Measurements from ENCODE around the gene WFIKKN1. TPM values are rescaled to one million over a fixed set of nuclear protein-coding genes. Genes with fewer than 3 reads are reported as not detected.
A peak's percentile ranks its signal among the peaks of the same experiment; 100 is the strongest.
"Not testable (repeated sequence)": the region's sequence is repeated elsewhere in the genome, so short reads cannot be mapped to it uniquely, and the experiment has no call there.

WFIKKN1 gene
- total RNA-seq, 4 donors from 2014 or later, result 2.3 to 13.1 (median 4.2) TPM

DNA sequence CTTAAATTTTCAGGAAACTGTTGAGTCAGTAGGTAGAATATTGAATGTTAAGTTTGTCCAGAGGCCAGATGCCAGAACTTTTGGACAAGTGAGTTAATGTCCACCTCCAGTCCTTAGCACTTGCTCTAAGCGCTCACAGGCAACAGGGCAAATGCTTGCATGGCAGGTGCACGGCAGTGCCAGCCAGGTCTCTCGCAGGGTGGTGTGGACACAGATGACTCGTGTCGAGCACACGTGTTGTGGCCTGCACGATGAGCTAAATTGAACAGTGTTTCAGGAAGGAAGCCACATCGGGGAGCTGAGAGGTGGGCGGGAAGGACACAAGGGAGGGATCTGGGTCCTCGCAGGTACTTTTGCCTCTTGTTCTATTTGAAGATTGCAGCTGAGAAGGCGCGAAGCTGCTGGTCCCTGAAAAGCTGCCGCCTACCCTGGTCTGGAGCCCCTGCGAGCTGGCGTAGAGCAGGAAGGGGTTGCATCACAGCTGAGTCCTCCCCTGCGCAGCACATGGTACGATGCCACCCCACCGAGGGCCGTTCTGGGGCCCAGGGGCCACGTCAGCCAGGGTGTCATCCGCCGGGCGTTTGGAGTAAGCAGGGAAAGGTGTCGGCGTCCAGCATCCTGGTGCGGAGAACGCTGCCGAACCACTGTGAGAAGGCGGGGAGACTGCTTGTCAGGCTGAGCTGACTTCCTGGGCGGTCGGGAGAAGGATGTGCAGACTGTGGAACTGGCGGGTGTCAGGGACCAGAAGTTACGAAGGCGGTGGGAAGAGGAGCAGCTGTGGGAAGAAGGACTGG lies 34.6 kb upstream of the WFIKKN1 start:
- intact Hi-C loops (cut with DNase I; ENCODE audit: low total_unique reads) (loop anchor here (2.0 kb wide), 1 partner anchor 35 kb away; the partner anchor contains the start of gene WFIKKN1), in situ Hi-C loops (cut with MboI; ENCODE audit: low pct_ligation_motif_present in 1 of 4, low pct_unique_long_range_greater_than_20kb in 1 of 4, low sequenced_read_pairs in 3 of 4) (no loop called here)
- WGBS, 2 donors (ENCODE audit: low coverage in 1 of 2), result 87 to 93% methylated on average over 3 to 34 of the region's 34 CpGs
- no peaks in the 10 kb centered on the region for H3K36me3 ChIP-seq
- no peak for TF ChIP-seq EP300 (IDR thresholded peaks at IDR 0.05; ENCODE audit: low read depth)
- TF ChIP-seq POLR2A (IDR thresholded peaks at IDR 0.05), result no peak
- TF ChIP-seq, protein P1, sequence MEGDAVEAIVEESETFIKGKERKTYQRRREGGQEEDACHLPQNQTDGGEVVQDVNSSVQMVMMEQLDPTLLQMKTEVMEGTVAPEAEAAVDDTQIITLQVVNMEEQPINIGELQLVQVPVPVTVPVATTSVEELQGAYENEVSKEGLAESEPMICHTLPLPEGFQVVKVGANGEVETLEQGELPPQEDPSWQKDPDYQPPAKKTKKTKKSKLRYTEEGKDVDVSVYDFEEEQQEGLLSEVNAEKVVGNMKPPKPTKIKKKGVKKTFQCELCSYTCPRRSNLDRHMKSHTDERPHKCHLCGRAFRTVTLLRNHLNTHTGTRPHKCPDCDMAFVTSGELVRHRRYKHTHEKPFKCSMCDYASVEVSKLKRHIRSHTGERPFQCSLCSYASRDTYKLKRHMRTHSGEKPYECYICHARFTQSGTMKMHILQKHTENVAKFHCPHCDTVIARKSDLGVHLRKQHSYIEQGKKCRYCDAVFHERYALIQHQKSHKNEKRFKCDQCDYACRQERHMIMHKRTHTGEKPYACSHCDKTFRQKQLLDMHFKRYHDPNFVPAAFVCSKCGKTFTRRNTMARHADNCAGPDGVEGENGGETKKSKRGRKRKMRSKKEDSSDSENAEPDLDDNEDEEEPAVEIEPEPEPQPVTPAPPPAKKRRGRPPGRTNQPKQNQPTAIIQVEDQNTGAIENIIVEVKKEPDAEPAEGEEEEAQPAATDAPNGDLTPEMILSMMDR (IDR thresholded peaks at IDR 0.05), result no peak
- no peak for TF ChIP-seq POLR2AphosphoS5 (IDR thresholded peaks at IDR 0.05)
- no peak overlapping the region for H3K27ac ChIP-seq
- H3K4me1 ChIP-seq, result peaks cover 15 to 41% (median 36%) of the 10 kb centered on the region in 4 donors
- no peak overlapping the region for H3K4me3 ChIP-seq
- no peak for DNase-seq
- no peaks in the 10 kb centered on the region for H3K27me3 ChIP-seq
- no peaks in the 10 kb centered on the region for H3K9me3 ChIP-seq

- 92% methylated on average over 12 of the region's 12 CpGs; no CpG with 5 or more reads in 1 of the 2 donors for WGBS, 2 donors (ENCODE audit: low coverage in 1 of 2)
- Histone ChIP-seq H3K27me3 (no peaks in the 10 kb centered on the region), H3K9me3 (no peaks in the 10 kb centered on the region), H3K4me3 (no peak overlapping the region), H3K4me1 (peaks cover 13 to 36% (median 32%) of the 10 kb centered on the region in 4 donors), H3K27ac (no peak overlapping the region), H3K36me3 (no peaks in the 10 kb centered on the region)
- DNase-seq, result no peak
- intact Hi-C loops (cut with DNase I; ENCODE audit: low total_unique reads) (no loop called here), in situ Hi-C loops (cut with MboI; ENCODE audit: low pct_ligation_motif_present in 1 of 4, low pct_unique_long_range_greater_than_20kb in 1 of 4, low sequenced_read_pairs in 3 of 4) (no loop called here)
- no peak for TF ChIP-seq EP300 (IDR thresholded peaks at IDR 0.05; ENCODE audit: low read depth)
- TF ChIP-seq POLR2AphosphoS5 (IDR thresholded peaks at IDR 0.05), result no peak
- TF ChIP-seq, protein P1 (IDR thresholded peaks at IDR 0.05), result no peak
These were observed 34.1 kb upstream of the WFIKKN1 start for GRCh38 chr16:596736-597060.

GRCh38 chr16:597655-598054 lies 33.1 kb upstream of the WFIKKN1 start:
- H3K4me3 ChIP-seq; intact Hi-C loops (cut with DNase I; ENCODE audit: low total_unique reads); H3K27ac ChIP-seq; H3K9me3 ChIP-seq; in situ Hi-C loops (cut with MboI; ENCODE audit: low pct_ligation_motif_present in 1 of 4, low pct_unique_long_range_greater_than_20kb in 1 of 4, low sequenced_read_pairs in 3 of 4); DNase-seq; H3K27me3 ChIP-seq; H3K36me3 ChIP-seq: not testable (repeated sequence)
- peaks cover 3 to 26% (median 22%) of the 10 kb centered on the region in 4 donors for H3K4me1 ChIP-seq
- 98 to 100% methylated on average over 4 to 7 of the region's 7 CpGs for WGBS, 2 donors (ENCODE audit: low coverage in 1 of 2)

GRCh38 chr16:598823-599739 lies 31.7 kb upstream of the WFIKKN1 start:
- peak; percentile 35 for DNase-seq

More at GRCh38 chr16:598823-599739, 31.7 kb upstream of the WFIKKN1 start:
- Histone ChIP-seq H3K27me3 (no peaks in the 10 kb centered on the region), H3K9me3 (no peaks in the 10 kb centered on the region), H3K4me3 (no peak overlapping the region), H3K36me3 (no peaks in the 10 kb centered on the region), H3K4me1 (peaks cover 3 to 13% (median 9%) of the 10 kb centered on the region in 4 donors), H3K27ac (peak overlapping the region in 1 of 4 donors; percentile 44)
- TF ChIP-seq, protein P1 (IDR thresholded peaks at IDR 0.05), result no peak
- TF ChIP-seq EP300 (IDR thresholded peaks at IDR 0.05; ENCODE audit: low read depth) (no peak), POLR2A (IDR thresholded peaks at IDR 0.05) (no peak), POLR2AphosphoS5 (IDR thresholded peaks at IDR 0.05) (no peak)
- intact Hi-C loops (cut with DNase I; ENCODE audit: low total_unique reads) (no loop called here), in situ Hi-C loops (cut with MboI; ENCODE audit: low pct_ligation_motif_present in 1 of 4, low pct_unique_long_range_greater_than_20kb in 1 of 4, low sequenced_read_pairs in 3 of 4) (no loop called here)
- 96% methylated on average over 40 of the region's 43 CpGs; no CpG with 5 or more reads in 1 of the 2 donors for WGBS, 2 donors (ENCODE audit: low coverage in 1 of 2)
